ENCODE measurements around the gene CCPG1.
A peak's percentile ranks its signal among the peaks of the same experiment; 100 is the strongest.

DNA sequence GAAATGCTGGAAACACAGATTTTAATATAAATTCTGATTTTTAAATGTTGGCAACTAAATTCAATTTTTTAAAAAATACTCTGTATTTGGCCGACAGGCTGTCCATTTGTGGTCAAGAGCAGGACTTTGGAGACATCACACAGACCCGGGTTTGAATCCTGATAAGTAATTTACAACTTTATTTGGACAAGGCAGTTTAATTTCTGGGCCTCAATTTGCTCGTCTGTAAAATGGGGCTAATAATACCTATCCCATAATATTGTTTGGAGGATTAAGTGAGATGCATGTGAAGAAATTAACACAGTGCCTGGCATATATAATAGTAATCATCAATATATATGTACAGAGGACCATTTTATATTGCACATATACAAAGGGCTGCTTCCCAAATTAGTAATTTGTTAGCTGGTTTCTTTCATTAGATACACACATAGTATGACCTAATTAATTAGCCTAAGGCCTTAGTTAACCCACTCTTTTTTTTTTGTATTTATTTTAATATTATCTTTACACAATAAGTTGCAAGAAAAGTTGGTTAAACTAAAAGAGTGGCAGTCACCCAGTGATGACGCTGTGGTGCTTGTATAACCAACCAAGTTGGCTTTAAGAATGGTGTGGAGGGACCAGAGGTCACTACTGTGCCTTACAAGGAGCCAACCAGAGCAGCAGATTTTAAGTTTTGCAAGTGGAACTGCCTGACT lies 88.5 kb downstream of the CCPG1 start:
- TF ChIP-seq MXI1 (IDR thresholded peaks at IDR 0.05; ENCODE audit: low read depth, low read length) (no peak), EP300 (IDR thresholded peaks at IDR 0.05; ENCODE audit: borderline replicate concordance in 1 of 2, low read depth in 1 of 2, low read length in 1 of 2) (no peak), FOXM1 (IDR thresholded peaks at IDR 0.05; ENCODE audit: low read depth) (no peak), RFX5 (IDR thresholded peaks at IDR 0.05; ENCODE audit: low read length) (no peak), POLR2AphosphoS5 (IDR thresholded peaks at IDR 0.05; ENCODE audit: low read depth, low read length) (no peak), RCOR1 (IDR thresholded peaks at IDR 0.05; ENCODE audit: low read length) (peak; percentile 27; the same call in 1 of the 2 replicates), JUND (IDR thresholded peaks at IDR 0.05) (no peak), NRF1 (IDR thresholded peaks at IDR 0.05; ENCODE audit: low read depth, low read length) (no peak)
- TF ChIP-seq, protein P1, sequence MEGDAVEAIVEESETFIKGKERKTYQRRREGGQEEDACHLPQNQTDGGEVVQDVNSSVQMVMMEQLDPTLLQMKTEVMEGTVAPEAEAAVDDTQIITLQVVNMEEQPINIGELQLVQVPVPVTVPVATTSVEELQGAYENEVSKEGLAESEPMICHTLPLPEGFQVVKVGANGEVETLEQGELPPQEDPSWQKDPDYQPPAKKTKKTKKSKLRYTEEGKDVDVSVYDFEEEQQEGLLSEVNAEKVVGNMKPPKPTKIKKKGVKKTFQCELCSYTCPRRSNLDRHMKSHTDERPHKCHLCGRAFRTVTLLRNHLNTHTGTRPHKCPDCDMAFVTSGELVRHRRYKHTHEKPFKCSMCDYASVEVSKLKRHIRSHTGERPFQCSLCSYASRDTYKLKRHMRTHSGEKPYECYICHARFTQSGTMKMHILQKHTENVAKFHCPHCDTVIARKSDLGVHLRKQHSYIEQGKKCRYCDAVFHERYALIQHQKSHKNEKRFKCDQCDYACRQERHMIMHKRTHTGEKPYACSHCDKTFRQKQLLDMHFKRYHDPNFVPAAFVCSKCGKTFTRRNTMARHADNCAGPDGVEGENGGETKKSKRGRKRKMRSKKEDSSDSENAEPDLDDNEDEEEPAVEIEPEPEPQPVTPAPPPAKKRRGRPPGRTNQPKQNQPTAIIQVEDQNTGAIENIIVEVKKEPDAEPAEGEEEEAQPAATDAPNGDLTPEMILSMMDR (IDR thresholded peaks at IDR 0.05): no peak
- TF ChIP-seq, protein P2, sequence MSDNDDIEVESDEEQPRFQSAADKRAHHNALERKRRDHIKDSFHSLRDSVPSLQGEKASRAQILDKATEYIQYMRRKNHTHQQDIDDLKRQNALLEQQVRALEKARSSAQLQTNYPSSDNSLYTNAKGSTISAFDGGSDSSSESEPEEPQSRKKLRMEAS (IDR thresholded peaks at IDR 0.05; ENCODE audit: low read depth): no peak
